Esophagus squamous epithelium (tissue), 5 donors: Measurements from ENCODE around the gene ARHGAP26. TPM values are rescaled to one million over a fixed set of nuclear protein-coding genes. Genes with fewer than 3 reads are reported as not detected.
"Not testable (repeated sequence)": the region's sequence is repeated elsewhere in the genome, so short reads cannot be mapped to it uniquely, and the experiment has no call there.

Experiments used
- DNase-seq: peaks from one replicate; lab custom pipeline; 2025; lab: John Stamatoyannopoulos, UW
- H3K27ac ChIP-seq, 4 donors: fragments of 200-600 bp; sonication (generic); one replicate each; pipeline ENCODE4 v1.5.1; 2016 to 2019; ENCODE audit warnings: mild to moderate bottlenecking in 1 of 4
- H3K27me3 ChIP-seq, 4 donors: fragments of 200-600 bp; sonication (generic); 1 replicate in 3 of 4; 2 replicates in 1 of 4; pipeline versions ENCODE4 v1.5.1 to v1.6.0; 2017 to 2021; ENCODE audit warnings: antibody characterized with exemption in 1 of 4
- H3K36me3 ChIP-seq, 3 donors: fragments of 200-600 bp; sonication (generic); one replicate each; pipeline ENCODE4 v1.5.1; 2016 to 2019
- H3K4me1 ChIP-seq, 3 donors: fragments of 200-600 bp; sonication (generic); one replicate each; pipeline ENCODE4 v1.5.1; 2017 to 2019
- H3K4me3 ChIP-seq, 4 donors: fragments of 200-600 bp; sonication (generic); 1 replicate in 3 of 4; 2 replicates in 1 of 4; pipeline ENCODE4 v1.5.1; 2016 to 2019; ENCODE audit warnings: mild to moderate bottlenecking in 2 of 4, moderate library complexity in 1 of 4
- H3K9me3 ChIP-seq, 3 donors: fragments of 200-600 bp; sonication (generic); one replicate each; pipeline ENCODE4 v1.5.1; 2016 to 2019
- CTCF ChIP-seq, 6 experiments: fragments of 450-650 bp in 4 of 6; fragments of 200-600 bp in 2 of 6; sonication (generic) in 2 of 6; IDR thresholded peaks; one replicate each; pipeline ENCODE4 v1.5.1; 2016 to 2019; ENCODE audit warnings: antibody characterized with exemption in 6 of 6, mild to moderate bottlenecking in 4 of 6, moderate library complexity in 4 of 6
- POLR2A ChIP-seq, 4 donors: fragments of 450-650 bp; IDR thresholded peaks; one replicate each; pipeline ENCODE4 v1.6.1; 2017; ENCODE audit warnings: antibody characterized with exemption in 4 of 4, mild to moderate bottlenecking in 4 of 4, moderate library complexity in 3 of 4
- WGBS, 2 donors: methylation state at CpG; one replicate each; pipeline ENCODE4 v1.1.5; 2018; 5-methylcytosine and 5-hydroxymethylcytosine counted together
- intact Hi-C: fragments of 100-400 bp; cut with DNase I; formaldehyde crosslinking; loops from one replicate; pipeline ENCODE4 v1.15.0; 2022
- total RNA-seq, 4 donors: library from RNA; depleted of rRNA; stranded (reverse); fragments of >200 nt; gene quantifications; one replicate each; pipeline ENCODE4 v1.1.0, GENCODE V29; 2016
- donor health status: DM: yes; HTN: yes; CAD: no.

Gene ARHGAP26
- total RNA-seq, 4 donors from 2014 or later, result 4.4 to 18.7 (median 15.4) TPM

GRCh38 chr5:143094087-143094521, 323.9 kb downstream of the ARHGAP26 start:
- 68 to 76% methylated on average over 11 to 16 of the region's 16 CpGs for WGBS, 2 donors
- Histone ChIP-seq H3K4me1 (no peaks in the 10 kb centered on the region), H3K36me3 (no peaks in the 10 kb centered on the region), H3K9me3 (no peaks in the 10 kb centered on the region), H3K27me3 (no peaks in the 10 kb centered on the region), H3K4me3 (peak overlapping the region in 3 of 4 donors; percentile 16 to 25 (median 23)), H3K27ac (peak overlapping the region in 1 of 4 donors; percentile 17)
- DNase-seq, result no peak
- intact Hi-C loops, result no loop called here
- TF ChIP-seq CTCF (IDR thresholded peaks at IDR 0.05), result peak in 2 of 6 experiments; percentile 9 to 10
- TF ChIP-seq POLR2A (IDR thresholded peaks at IDR 0.05), result no peak

- H3K27ac ChIP-seq, H3K4me3 ChIP-seq, H3K9me3 ChIP-seq, H3K4me1 ChIP-seq, H3K27me3 ChIP-seq, intact Hi-C loops, H3K36me3 ChIP-seq, DNase-seq: not testable (repeated sequence)
- WGBS, 2 donors, result 36 to 41% methylated on average over 3 of the region's 3 CpGs
Measured at GRCh38 chr5:143094608-143095007, 324.4 kb downstream of the ARHGAP26 start.

- no peak for DNase-seq
- H3K4me3 ChIP-seq, result no peak overlapping the region
- intact Hi-C loops, result no loop called here
- H3K27ac ChIP-seq, result no peak overlapping the region
- WGBS, 2 donors, result 67 to 75% methylated on average over 2 of the region's 2 CpGs
- H3K4me1 ChIP-seq, result peaks cover 0 to 7% (median 0%) of the 10 kb centered on the region in 3 donors
- no peaks in the 10 kb centered on the region for H3K9me3 ChIP-seq
- H3K36me3 ChIP-seq, result no peaks in the 10 kb centered on the region
- no peaks in the 10 kb centered on the region for H3K27me3 ChIP-seq
- TF ChIP-seq CTCF (IDR thresholded peaks at IDR 0.05), result no peak
Measured at GRCh38 chr5:143101121-143101520, 330.9 kb downstream of the ARHGAP26 start.

GRCh38 chr5:143101725-143102386, 331.7 kb downstream of the ARHGAP26 start:
- no peak overlapping the region for H3K27ac ChIP-seq
- intact Hi-C loops, result no loop called here
- no peaks in the 10 kb centered on the region for H3K27me3 ChIP-seq
- peaks cover 0 to 8% (median 0%) of the 10 kb centered on the region in 3 donors for H3K4me1 ChIP-seq
- TF ChIP-seq CTCF (IDR thresholded peaks at IDR 0.05), result no peak
- no peak for TF ChIP-seq POLR2A (IDR thresholded peaks at IDR 0.05)
- WGBS, 2 donors, result 76 to 84% methylated on average over 5 to 7 of the region's 7 CpGs
- no peak overlapping the region for H3K4me3 ChIP-seq
- no peak for DNase-seq
- no peaks in the 10 kb centered on the region for H3K36me3 ChIP-seq
- no peaks in the 10 kb centered on the region for H3K9me3 ChIP-seq

GRCh38 chr5:143102411-143102810, 332.2 kb downstream of the ARHGAP26 start:
- intact Hi-C loops, result no loop called here
- no peak for TF ChIP-seq CTCF (IDR thresholded peaks at IDR 0.05)
- TF ChIP-seq POLR2A (IDR thresholded peaks at IDR 0.05), result no peak
- Histone ChIP-seq H3K36me3 (no peaks in the 10 kb centered on the region), H3K9me3 (no peaks in the 10 kb centered on the region), H3K27ac (no peak overlapping the region), H3K4me3 (no peak overlapping the region), H3K27me3 (no peaks in the 10 kb centered on the region), H3K4me1 (peaks cover 0 to 8% (median 0%) of the 10 kb centered on the region in 3 donors)
- WGBS, 2 donors, result 65 to 82% methylated on average over 6 of the region's 6 CpGs
- no peak for DNase-seq
